Hematopoietic multipotent progenitor cell treated with erythropoietin and hydrocortisone succinate and interleukin-3 and kit ligand, for 4 days (in vitro differentiated cells): ENCODE results near the gene AJAP1.
"Not testable (repeated sequence)": the region's sequence is repeated elsewhere in the genome, so short reads cannot be mapped to it uniquely, and the experiment has no call there.

Experiments used
- DNase-seq: peaks from one replicate; pipeline ENCODE4 v3.0.0-alpha.2; 2015

Gene AJAP1, protein sequence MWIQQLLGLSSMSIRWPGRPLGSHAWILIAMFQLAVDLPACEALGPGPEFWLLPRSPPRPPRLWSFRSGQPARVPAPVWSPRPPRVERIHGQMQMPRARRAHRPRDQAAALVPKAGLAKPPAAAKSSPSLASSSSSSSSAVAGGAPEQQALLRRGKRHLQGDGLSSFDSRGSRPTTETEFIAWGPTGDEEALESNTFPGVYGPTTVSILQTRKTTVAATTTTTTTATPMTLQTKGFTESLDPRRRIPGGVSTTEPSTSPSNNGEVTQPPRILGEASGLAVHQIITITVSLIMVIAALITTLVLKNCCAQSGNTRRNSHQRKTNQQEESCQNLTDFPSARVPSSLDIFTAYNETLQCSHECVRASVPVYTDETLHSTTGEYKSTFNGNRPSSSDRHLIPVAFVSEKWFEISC

DNA sequence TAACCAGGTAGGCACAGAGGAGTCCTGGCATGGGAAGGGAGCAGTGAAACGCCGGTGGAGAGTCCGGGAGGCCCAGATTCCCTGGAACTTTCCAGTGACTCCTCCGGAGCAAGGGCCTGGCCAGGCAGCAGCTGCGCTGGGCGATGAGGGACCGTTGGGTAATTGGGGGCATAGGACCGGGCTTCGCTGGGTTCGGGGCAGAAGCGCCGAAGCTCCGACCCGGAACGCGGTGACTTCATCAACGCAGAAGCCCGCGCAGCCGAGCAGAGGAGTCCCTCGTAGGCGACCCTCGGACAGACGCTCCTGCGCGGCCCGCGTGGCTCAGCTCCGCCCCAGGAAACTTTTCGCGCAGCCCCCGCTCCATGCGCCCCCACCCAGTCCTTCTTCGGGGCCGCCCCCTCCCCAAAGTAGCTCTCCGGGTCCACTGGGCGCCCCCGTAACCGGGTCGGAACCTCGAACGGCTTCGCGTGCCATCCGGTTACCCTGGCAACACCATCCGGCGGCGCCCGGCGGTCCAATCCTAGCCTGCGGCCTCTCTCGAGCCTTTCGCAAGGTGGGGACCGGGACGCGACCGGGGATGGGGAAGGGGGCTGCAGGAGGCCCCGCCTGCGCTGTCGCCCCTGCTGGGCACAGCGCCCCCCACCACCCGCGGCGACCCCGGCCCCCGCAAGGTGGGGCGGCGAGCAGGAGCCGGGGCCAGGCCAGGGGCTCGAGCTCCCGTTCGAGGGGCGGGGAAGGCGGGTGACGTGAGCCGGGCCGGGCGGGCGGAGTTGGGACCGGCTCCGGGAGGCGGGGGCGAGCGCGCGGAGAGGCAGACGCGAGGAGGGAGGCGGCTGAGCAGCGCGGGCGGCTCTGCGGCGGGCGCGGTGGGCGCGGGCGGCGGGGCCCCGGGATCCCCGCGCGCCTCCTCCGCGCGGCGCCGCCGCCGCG, at the start of gene AJAP1:
TSS of gene AJAP1 (plus strand) at position 814 of the 930 bp plus-strand sequence. CDS start 817 bp downstream, outside the sequence.
- DNase-seq, result peak; percentile 16

DNA sequence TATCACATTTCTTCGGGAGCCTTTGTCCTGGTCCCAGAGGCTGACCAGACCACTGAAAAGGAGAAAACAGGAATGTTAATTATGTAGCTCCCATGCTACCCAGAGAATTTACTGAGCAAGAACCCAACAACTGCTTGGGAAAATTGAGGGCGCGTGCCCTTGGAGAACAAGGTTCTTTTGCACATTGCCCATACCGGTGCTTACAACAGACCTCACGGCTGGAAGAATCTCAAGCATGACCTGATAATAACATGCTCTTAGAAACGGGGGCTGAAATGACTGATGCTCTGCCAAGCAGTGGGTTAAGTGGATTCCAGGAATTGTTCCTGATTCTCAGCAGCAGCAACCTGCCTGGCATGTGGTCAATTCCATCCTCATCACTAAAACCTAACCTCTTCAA, 49.3 kb upstream of the AJAP1 start:
- DNase-seq, result no peak

DNA sequence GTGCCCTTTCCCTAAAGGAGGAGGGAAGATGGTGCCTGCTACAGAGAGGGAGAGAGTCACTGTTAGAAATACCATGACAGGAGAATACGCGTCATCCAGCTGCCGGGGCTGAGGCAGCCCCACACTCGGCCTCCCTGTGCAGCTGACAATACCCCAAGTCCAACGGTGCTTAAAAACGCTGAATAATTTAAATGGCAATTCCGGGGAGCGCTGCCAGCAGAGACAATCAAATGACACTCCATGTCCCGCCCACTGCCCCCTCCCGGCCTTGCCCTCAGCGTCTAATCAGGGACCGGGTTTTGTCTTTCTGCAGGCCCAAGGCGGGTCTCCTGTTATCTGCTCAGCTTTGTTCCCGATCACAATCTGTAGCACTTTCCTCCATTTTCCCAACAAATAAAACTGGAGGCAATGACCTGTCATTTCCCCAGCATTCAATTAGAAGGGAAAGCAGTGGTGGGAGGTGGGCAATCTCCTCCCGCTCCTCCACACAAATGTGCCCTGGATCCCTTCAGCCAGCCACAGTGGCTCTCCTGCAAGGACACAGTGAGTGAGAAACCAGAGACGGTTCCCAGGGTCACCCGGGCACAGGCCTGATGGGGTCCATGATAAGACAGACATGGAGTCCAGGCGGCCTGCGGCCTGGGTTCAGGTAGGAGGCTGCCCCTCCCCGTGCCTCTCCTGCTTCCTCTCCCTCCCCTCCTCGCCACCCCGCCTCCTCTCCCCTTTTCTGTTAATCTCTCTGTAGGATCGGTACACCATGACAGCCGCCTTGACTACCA, 42.7 kb upstream of the AJAP1 start:
- no peak for DNase-seq

DNA sequence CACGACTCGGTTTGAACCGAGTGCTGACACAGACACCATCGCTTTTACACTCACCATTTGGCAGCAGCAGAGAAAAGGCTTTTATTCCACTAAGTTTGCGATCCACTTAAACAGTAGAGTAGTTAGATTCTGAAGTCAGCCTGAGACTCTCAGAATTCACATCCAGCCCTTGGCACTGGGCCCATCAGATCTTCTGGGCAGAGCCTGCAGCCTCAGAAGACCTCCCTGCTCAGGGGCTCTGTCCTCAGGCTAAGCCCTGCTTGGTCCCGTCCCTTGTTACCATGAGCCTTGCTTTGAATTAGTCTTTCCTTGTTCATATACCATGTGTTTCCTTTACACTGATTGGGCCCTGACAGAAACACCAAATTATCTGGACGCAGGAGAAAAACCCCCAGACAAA, 41.4 kb upstream of the AJAP1 start:
- DNase-seq, result peak; percentile 75

DNA sequence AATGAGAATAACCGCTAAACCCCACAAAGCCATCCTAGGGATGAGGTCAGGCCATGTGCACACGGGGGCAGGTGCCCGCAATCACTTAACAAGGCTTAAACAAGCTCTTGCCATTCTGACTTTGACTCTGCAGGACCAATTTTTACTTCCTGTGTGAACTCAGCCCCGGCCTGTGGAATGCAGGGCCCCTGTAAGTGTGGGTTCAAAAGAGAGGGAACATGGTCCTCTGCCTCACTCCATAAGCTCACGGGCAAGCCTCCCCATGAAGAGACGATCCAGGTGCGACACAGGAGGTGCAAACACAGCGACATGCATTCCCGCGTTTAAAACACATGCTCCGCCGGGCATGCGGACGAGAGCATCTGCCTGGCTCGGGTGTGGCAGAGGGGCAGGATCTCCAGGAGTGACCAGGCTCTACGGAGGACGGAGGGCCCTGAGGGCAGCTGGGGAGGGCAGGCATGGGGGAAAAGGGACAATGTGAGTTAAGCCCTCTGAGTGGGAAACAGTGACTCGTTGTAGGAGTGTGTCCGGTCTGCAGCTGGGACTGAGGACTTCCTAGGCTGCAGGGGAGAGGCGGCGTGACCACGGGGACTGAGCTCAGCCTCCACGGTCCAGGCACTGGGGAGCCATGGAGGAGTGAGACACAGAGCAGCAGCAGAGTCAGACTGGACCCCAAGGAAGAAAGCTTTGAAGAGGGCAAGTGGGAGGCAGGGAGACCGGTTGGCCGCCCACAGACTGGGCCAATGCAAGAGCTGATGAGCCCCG, 40.6 kb upstream of the AJAP1 start:
- no peak for DNase-seq

DNA sequence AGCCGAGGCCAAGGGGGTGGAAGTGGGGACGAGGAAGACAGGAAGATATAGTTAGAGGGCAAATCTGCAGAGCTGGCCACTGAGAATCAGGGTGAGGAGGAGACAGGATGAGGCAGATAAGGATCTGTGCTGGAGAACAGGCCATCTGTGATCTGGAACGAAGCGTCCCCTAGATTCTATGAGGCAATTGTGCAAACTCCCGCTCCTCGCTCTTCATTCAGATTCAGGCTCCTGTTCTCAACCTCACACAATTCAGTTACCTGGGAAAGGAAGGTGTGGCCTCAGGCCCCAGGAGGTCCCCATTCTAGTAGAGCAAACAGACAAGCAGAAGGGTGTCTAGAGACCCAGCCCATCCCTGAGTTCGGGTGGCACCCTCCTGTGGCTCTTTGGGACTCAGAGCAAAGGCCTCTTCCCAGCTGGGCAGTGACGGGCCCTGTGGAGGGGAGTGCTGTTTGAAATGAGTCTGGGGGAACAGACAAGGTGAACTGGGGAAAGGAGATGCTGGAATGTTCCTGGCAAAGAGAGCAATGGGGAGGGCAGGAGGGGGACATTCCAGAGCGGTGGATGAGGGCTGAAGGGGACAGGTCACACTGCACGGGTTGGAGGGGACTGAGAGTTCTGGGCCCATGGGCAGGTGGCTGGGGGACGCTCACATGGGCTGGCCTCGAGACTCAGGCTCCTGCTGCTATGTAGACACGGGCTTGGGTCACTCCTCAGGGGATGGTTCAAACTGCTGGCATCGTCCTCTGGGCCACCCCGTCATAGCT, 39.9 kb upstream of the AJAP1 start:
- DNase-seq, result no peak

- no peak for DNase-seq
Observed at GRCh38 chr1:4615138-4615470, 39.3 kb upstream of the AJAP1 start.

- DNase-seq, result no peak
Observed at GRCh38 chr1:4615501-4615900, 38.9 kb upstream of the AJAP1 start.

- DNase-seq, result no peak
Observed at GRCh38 chr1:4616831-4617465, 37.5 kb upstream of the AJAP1 start.

GRCh38 chr1:4617506-4617905, 36.9 kb upstream of the AJAP1 start:
- no peak for DNase-seq

GRCh38 chr1:4618827-4619226, 35.6 kb upstream of the AJAP1 start:
- DNase-seq, result not testable (repeated sequence)

DNA sequence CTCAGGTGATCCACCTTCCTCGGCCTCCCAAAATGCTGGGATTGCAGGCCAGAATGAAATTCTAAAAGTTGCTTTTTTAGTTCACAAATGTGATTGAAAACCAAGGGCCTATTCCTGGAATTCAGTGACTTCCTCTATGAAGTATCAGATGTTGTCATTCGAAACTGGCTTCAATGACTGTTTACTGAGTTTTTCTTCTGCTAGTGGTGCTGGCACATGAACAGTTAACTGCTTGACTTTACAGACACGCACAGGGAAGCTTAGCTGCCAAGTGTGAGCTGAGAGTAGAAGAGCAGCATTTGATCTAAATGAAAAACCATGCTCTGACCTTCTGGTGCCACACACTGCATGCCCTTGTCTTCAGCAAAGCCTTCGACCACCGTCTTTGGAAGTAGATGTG, 32.8 kb upstream of the AJAP1 start:
- DNase-seq, result peak; percentile 19

- DNase-seq, result no peak
Observed at GRCh38 chr1:4622821-4623220, 31.6 kb upstream of the AJAP1 start.

GRCh38 chr1:4624141-4624715, 30.2 kb upstream of the AJAP1 start:
- DNase-seq, result no peak

DNA sequence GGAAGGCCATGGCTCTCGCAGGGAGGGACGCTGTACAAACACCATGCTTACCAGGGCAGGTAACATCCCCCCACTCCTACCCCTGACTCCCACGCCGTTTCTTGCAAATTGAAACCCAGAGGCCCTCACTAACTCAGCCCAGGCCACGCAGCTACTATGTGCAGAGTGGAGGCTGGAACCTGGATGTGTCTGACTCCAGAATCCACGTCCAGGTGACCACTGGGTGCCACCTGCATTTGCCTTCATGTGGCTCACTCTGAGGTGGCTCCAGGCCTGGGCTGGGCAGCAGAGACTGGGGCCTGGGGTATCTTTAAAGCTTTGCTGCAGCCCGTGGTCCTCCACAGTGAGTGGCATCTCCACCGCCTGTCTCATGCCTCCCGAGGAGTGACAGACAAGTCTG, 29.6 kb upstream of the AJAP1 start:
- no peak for DNase-seq

DNA sequence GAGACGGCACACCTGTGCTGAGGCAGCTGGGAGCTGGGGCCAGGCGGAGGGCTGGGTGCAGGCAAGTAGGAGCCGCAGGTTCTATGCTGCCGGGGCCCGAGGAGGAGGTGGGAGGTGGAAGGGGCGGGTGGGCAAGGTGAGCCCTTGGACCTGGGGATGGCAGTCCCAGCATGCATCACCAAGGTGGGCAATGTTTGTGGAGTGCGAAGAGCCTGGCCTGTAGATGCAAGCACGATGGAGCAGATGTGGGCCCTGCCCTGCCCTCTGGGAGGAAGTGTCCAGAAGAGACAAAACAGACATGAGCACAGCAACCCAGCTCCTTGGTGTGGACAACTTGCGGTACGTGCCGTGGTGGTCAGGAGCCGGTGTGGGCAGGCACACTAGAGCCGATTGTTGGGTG, 28.3 kb upstream of the AJAP1 start:
- no peak for DNase-seq

- no peak for DNase-seq
Observed at GRCh38 chr1:4626560-4627319, 27.7 kb upstream of the AJAP1 start.

DNA sequence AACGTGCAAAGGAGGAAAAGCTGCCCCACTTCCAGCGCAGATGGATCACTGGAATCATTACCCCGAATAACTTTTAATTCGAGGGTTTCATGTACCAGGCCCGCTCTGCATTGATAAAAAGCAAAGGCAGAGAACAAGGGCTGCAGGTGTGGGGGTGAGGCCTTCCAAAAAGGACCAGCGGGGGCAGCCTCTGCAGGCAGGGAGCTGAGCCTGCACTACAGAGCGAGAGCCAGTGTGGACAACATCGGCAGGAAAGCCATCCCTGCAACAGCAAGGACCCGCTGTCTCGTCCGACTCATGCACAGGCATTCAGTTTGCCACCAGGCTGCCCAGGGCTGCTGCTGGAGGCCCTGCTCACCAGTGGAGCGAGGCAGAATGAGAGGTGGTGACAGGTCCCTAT, 27.1 kb upstream of the AJAP1 start:
- peak; percentile 24 for DNase-seq

- DNase-seq, result no peak
Observed at GRCh38 chr1:4628992-4629391, 25.4 kb upstream of the AJAP1 start.

GRCh38 chr1:4630561-4630960, 23.8 kb upstream of the AJAP1 start:
- DNase-seq, result no peak
